Neural crest cell (in vitro differentiated cells): ENCODE results near the gene PACSIN1. TPM values are rescaled to one million over a fixed set of nuclear protein-coding genes. Genes with fewer than 3 reads are reported as not detected.

ENCODE experiments used
- DNase-seq: peaks from one replicate; pipeline ENCODE4 v3.0.0; 2021; ENCODE audit warnings: low read depth, mixed read lengths, low spot score
- H3K27ac Mint-ChIP-seq: one replicate; pipeline ENCODE4 v1.8.0; 2021; ENCODE audit warnings: mild to moderate bottlenecking, mixed read lengths; ENCODE audit not compliant: unreplicated experiment
- H3K27me3 Mint-ChIP-seq: 2 replicates; pipeline ENCODE4 v1.8.0; 2021; ENCODE audit warnings: low read depth, mild to moderate bottlenecking, mixed read lengths
- H3K36me3 Mint-ChIP-seq: 2 replicates; pipeline ENCODE4 v1.8.0; 2021; ENCODE audit warnings: low read depth, mild to moderate bottlenecking, mixed read lengths
- H3K4me1 Mint-ChIP-seq: 2 replicates; pipeline ENCODE4 v1.8.0; 2021; ENCODE audit warnings: mixed read lengths
- H3K4me3 Mint-ChIP-seq: one replicate; pipeline ENCODE4 v1.8.0; 2021; ENCODE audit warnings: mild to moderate bottlenecking, mixed read lengths
- H3K9me3 Mint-ChIP-seq: 2 replicates; pipeline ENCODE4 v1.8.0; 2021; ENCODE audit warnings: mixed read lengths
- CTCF ChIP-seq: fragments of 200-600 bp; sonication (generic); conservative IDR thresholded peaks from 2 replicates; pipeline ENCODE4 v1.5.0; 2021; ENCODE audit warnings: antibody characterized with exemption, mild to moderate bottlenecking
- total RNA-seq: library from RNA; stranded (reverse); gene quantifications from 2 replicates; pipeline ENCODE4 v1.2.1, GENCODE V29; 2021

Gene PACSIN1
- total RNA-seq, 1 donor from 2014 or later = 0.44 TPM

- Mint-ChIP-seq H3K4me1 (peaks cover 13% of the 10 kb centered on the region), H3K36me3 (no peaks in the 10 kb centered on the region), H3K4me3 (no peak overlapping the region), H3K27me3 (no peaks in the 10 kb centered on the region), H3K9me3 (peaks cover 2% of the 10 kb centered on the region), H3K27ac (peak overlapping the region; percentile 88)
- no peak for TF ChIP-seq CTCF
- DNase-seq = peak; percentile 22
Observed at GRCh38 chr6:34560366-34561226, 94.7 kb downstream of the PACSIN1 start.

GRCh38 chr6:34561227-34561530, 95.3 kb downstream of the PACSIN1 start:
- TF ChIP-seq CTCF = no peak
- Mint-ChIP-seq H3K4me3 (no peak overlapping the region), H3K27me3 (no peaks in the 10 kb centered on the region), H3K27ac (no peak overlapping the region), H3K36me3 (no peaks in the 10 kb centered on the region), H3K4me1 (peaks cover 19% of the 10 kb centered on the region), H3K9me3 (peaks cover 2% of the 10 kb centered on the region)
- DNase-seq = no peak

- peaks cover 2% of the 10 kb centered on the region for H3K9me3 Mint-ChIP-seq
- H3K36me3 Mint-ChIP-seq = no peaks in the 10 kb centered on the region
- H3K27me3 Mint-ChIP-seq = no peaks in the 10 kb centered on the region
- no peak overlapping the region for H3K4me3 Mint-ChIP-seq
- no peak for DNase-seq
- peaks cover 19% of the 10 kb centered on the region for H3K4me1 Mint-ChIP-seq
- no peak for TF ChIP-seq CTCF
- H3K27ac Mint-ChIP-seq = no peak overlapping the region
Observed at GRCh38 chr6:34562350-34562749, 96.5 kb downstream of the PACSIN1 start.

- Mint-ChIP-seq H3K27me3 (no peaks in the 10 kb centered on the region), H3K36me3 (no peaks in the 10 kb centered on the region), H3K27ac (no peak overlapping the region), H3K4me3 (no peak overlapping the region), H3K4me1 (peaks cover 19% of the 10 kb centered on the region), H3K9me3 (peaks cover 2% of the 10 kb centered on the region)
- DNase-seq = no peak
- no peak for TF ChIP-seq CTCF
Observed at GRCh38 chr6:34562861-34563512, 97.1 kb downstream of the PACSIN1 start.

- H3K27me3 Mint-ChIP-seq = no peaks in the 10 kb centered on the region
- no peak overlapping the region for H3K4me3 Mint-ChIP-seq
- H3K36me3 Mint-ChIP-seq = no peaks in the 10 kb centered on the region
Observed at GRCh38 chr6:34563513-34563870, 97.6 kb downstream of the PACSIN1 start.

More at GRCh38 chr6:34563513-34563870, 97.6 kb downstream of the PACSIN1 start:
- H3K4me1 Mint-ChIP-seq = peaks cover 19% of the 10 kb centered on the region
- peaks cover 2% of the 10 kb centered on the region for H3K9me3 Mint-ChIP-seq
- no peak for TF ChIP-seq CTCF
- no peak for DNase-seq
- no peak overlapping the region for H3K27ac Mint-ChIP-seq
